ENCODE results near the gene TSC22D2. TPM values are rescaled to one million over a fixed set of nuclear protein-coding genes. Genes with fewer than 3 reads are reported as not detected.

TSC22D2 gene
- total and polyA plus RNA-seq, 2 of the 8 experiments (the other 6 are each of a cell fraction or from before 2014, with no cell fraction given) = 3.4 to 27.6 TPM

DNA sequence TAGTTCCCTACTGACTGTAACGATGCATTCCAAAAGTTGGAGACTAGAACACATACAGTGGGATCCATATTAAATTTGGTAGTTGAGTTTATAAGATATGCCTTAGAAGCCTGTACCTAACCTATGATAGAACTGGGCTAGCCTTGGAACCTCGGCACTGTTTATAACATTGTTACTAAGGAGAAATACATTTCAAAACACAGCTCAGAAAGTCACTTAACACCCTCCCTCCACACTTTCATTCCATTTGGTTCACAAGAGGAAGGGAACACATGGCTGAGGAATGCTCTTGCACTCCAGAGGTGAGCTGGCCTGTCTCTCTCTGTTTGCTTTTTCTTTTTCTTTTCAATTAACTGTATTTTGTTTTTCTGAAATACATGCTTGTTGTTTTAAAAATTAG is 48.7 kb upstream of the TSC22D2 start:
- Histone ChIP-seq H2BK5ac (ENCODE audit: low read depth, low read length) (no peak overlapping the region), H3K18ac (ENCODE audit: extremely low read depth, low read length) (no peak overlapping the region), H2BK12ac (ENCODE audit: low read depth, low read length) (no peak overlapping the region), H2AFZ (ENCODE audit: low read length) (no peak overlapping the region), H3K79me2 (ENCODE audit: control insufficient read depth in 1 of 2, insufficient read depth in 2 of 2, low read length in 2 of 2) (no peaks in the 10 kb centered on the region), H2BK120ac (replicated peaks; ENCODE audit: low read depth, low read length) (no peak overlapping the region), H3K4me1 (replicated peaks in 1 of 4; ENCODE audit: control insufficient read depth in 3 of 4, insufficient read depth in 4 of 4, low read length in 3 of 4) (no peaks in the 10 kb centered on the region; a peak in 1 of 7 replicates), H3K27me3 (replicated peaks in 1 of 4; ENCODE audit: control insufficient read depth in 3 of 4, extremely low read depth in 1 of 4, insufficient read depth in 3 of 4, low read length in 3 of 4) (no peaks in the 10 kb centered on the region), H4K20me1 (replicated peaks in 1 of 2; ENCODE audit: control insufficient read depth in 1 of 2, insufficient read depth in 2 of 2, low read length in 2 of 2) (no peaks in the 10 kb centered on the region), H3K4me2 (ENCODE audit: insufficient read depth in 1 of 2, low read depth in 2 of 2, low read length in 2 of 2) (no peak overlapping the region), H3K4ac (replicated peaks; ENCODE audit: insufficient read length, low read depth, low read length) (no peak overlapping the region), H3K23me2 (ENCODE audit: low read depth, low read length) (no peaks in the 10 kb centered on the region), H3K36me3 (ENCODE audit: control insufficient read depth in 2 of 4, insufficient read depth in 4 of 4, low read length in 3 of 4) (no peaks in the 10 kb centered on the region), H4K5ac (ENCODE audit: insufficient read length, low read depth, low read length) (no peak overlapping the region), H4K91ac (replicated peaks; ENCODE audit: insufficient read length, low read length) (no peak overlapping the region), H2AK5ac (ENCODE audit: low read depth, low read length) (no peak overlapping the region), H3K9me3 (ENCODE audit: insufficient read depth in 2 of 2, low read depth in 1 of 2, low read length in 1 of 2) (no peaks in the 10 kb centered on the region), H2BK20ac (ENCODE audit: low read length) (no peak overlapping the region), H3K14ac (ENCODE audit: insufficient read length) (no peak overlapping the region), H4K8ac (ENCODE audit: extremely low read depth, insufficient read depth, low read length) (no peak overlapping the region), H3K27ac (ENCODE audit: low read depth, low read length) (no peak overlapping the region), H3K56ac (replicated peaks; ENCODE audit: insufficient read length, low read depth, low read length) (no peak overlapping the region), H3K23ac (ENCODE audit: insufficient read length) (no peak overlapping the region), H3K79me1 (ENCODE audit: low read depth, low read length) (no peaks in the 10 kb centered on the region), H3K4me3 (ENCODE audit: extremely low read depth in 1 of 4, insufficient read depth in 2 of 4, low read depth in 3 of 4, low read length in 4 of 4) (no peak overlapping the region), H2BK15ac (ENCODE audit: low read length) (no peak overlapping the region), H3K9ac (replicated peaks in 1 of 4; ENCODE audit: extremely low read depth in 1 of 4, low read depth in 3 of 4, low read length in 3 of 4) (no peak overlapping the region)
- TF ChIP-seq RFX5 (IDR thresholded peaks at IDR 0.05; ENCODE audit: borderline replicate concordance, low read depth, low read length) (no peak), E2F6 (IDR thresholded peaks at IDR 0.05) (0 out of 2 replicates have a peak, but pooled peaks have one; percentile 13)
- POLR2A ChIA-PET (ENCODE audit: partially characterized antibody) = interaction anchor here (1.5 kb wide), 1 partner anchor 388 kb away, joined by 3 read pairs; the partner anchor contains the start of gene PFN2
- WGBS, 2 experiments (ENCODE audit: extremely low coverage in 1 of 2, insufficient coverage in 1 of 2, insufficient read length in 1 of 2, insufficient replicate concordance in 2 of 2, low coverage in 1 of 2, low lambda C conversion rate in 2 of 2, missing lambda C conversion rate in 1 of 2) = 82% methylated on average over 2 of the region's 2 CpGs; no CpG with 5 or more reads in 1 of the 2 experiments
- CTCF ChIA-PET (ENCODE audit: partially characterized antibody) = interaction anchor here (1.0 to 1.6 kb wide), 4 partner anchors 9 to 72 kb away, joined by 3 read pairs; no protein-coding TSS in a partner anchor
- FAIRE-seq (peak; percentile 63), DNase-seq (ENCODE audit: low read depth in 1 of 2, low spot score in 2 of 2) (no peak)

Measured in H1 (cell line).